ENCODE results near the gene APBA2.

Gene APBA2

DNA sequence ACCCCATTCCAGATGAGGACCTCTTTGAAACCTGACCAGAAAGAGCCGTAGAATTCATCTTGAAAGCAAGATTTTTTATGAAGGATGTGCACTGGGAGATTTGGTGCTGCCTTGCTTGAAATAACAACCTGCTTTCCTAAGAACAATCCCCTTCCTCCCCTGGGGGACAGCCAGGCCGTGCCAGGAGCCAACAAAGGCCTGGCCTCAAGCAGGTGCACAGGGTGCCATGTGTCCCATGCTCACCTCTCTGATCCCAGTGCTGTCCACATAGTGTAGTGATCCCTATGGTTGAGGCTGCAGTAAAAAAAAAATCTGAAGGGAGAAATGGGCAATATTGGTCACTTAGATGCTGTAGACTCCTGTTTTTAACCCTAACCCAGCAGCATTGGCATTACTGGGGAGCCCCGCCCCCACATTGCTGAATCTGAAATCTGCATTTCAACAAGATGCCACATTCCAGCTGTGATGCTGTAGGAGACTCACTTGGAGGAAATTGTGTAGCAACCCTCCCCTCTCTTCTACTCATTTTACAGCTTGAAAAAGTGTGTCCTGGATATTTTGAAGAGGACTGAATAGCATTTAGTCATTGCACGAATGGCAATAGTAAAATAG, 171.2 kb downstream of the APBA2 start:
- Histone ChIP-seq H3K9me2 (replicated peaks; ENCODE audit: insufficient read depth, low read length) (no peaks in the 10 kb centered on the region), H3F3A (ENCODE audit: insufficient read depth, low read length) (no peaks in the 10 kb centered on the region), H3K27ac (ENCODE audit: low read length) (no peak overlapping the region), H3K4me1 (ENCODE audit: low read length) (no peaks in the 10 kb centered on the region), H3K36me3 (replicated peaks; ENCODE audit: insufficient read depth, low read length) (no peaks in the 10 kb centered on the region), H3K9ac (ENCODE audit: low read length) (no peak overlapping the region), H4K20me1 (ENCODE audit: insufficient read depth, low read length) (no peaks in the 10 kb centered on the region), H3K79me2 (ENCODE audit: low read length) (no peaks in the 10 kb centered on the region), H3K4me2 (ENCODE audit: low read depth, low read length) (no peak overlapping the region), H3K4me3 (ENCODE audit: low read length) (no peak overlapping the region), H3K27me3 (replicated peaks; ENCODE audit: insufficient read depth, low read length) (no peaks in the 10 kb centered on the region), H2AFZ (ENCODE audit: low read length) (no peak overlapping the region), H3K9me3 (replicated peaks; ENCODE audit: insufficient read depth, low read length) (no peaks in the 10 kb centered on the region)
- no peak for DNase-seq
- TF ChIP-seq CTCF (IDR thresholded peaks at IDR 0.05; ENCODE audit: low read length): no peak
- TF ChIP-seq EZH2 (optimal IDR thresholded peaks at IDR 0.05; ENCODE audit: low read depth, low read length): no peak
- TF ChIP-seq EZH2phosphoT487 (IDR thresholded peaks at IDR 0.05; ENCODE audit: low read length): no peak

DNA sequence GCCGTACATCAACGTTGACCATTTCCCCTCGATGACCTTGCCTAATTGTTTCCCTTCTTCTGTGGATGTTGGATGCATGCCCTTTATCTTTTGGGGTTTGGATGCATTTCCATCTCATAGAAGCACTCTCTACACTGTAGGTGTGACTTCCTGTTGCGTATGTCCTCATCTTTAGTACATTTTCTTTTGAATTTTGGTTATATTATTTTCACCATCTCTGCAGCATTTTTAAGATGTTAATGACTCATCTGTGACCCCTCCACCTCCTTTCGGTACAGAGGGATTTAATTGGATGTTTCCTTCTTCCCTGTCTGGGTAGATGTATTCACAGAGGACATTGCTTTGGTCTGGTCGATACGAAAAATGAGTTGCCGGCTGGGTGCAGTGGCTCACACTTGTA, 172.1 kb downstream of the APBA2 start:
- Histone ChIP-seq H3F3A (ENCODE audit: insufficient read depth, low read length) (no peaks in the 10 kb centered on the region), H3K9me2 (replicated peaks; ENCODE audit: insufficient read depth, low read length) (no peaks in the 10 kb centered on the region), H3K36me3 (replicated peaks; ENCODE audit: insufficient read depth, low read length) (no peaks in the 10 kb centered on the region), H3K27me3 (replicated peaks; ENCODE audit: insufficient read depth, low read length) (no peaks in the 10 kb centered on the region), H3K9ac (ENCODE audit: low read length) (no peak overlapping the region), H3K4me3 (ENCODE audit: low read length) (no peak overlapping the region), H3K27ac (ENCODE audit: low read length) (no peak overlapping the region), H2AFZ (ENCODE audit: low read length) (no peak overlapping the region), H3K79me2 (ENCODE audit: low read length) (no peaks in the 10 kb centered on the region), H3K4me1 (ENCODE audit: low read length) (no peaks in the 10 kb centered on the region), H3K4me2 (ENCODE audit: low read depth, low read length) (no peak overlapping the region), H4K20me1 (ENCODE audit: insufficient read depth, low read length) (no peaks in the 10 kb centered on the region), H3K9me3 (replicated peaks; ENCODE audit: insufficient read depth, low read length) (no peaks in the 10 kb centered on the region)
- no peak for TF ChIP-seq EZH2 (optimal IDR thresholded peaks at IDR 0.05; ENCODE audit: low read depth, low read length)
- TF ChIP-seq CTCF (IDR thresholded peaks at IDR 0.05; ENCODE audit: low read length): no peak
- TF ChIP-seq EZH2phosphoT487 (IDR thresholded peaks at IDR 0.05; ENCODE audit: low read length): no peak
- DNase-seq: no peak

DNA sequence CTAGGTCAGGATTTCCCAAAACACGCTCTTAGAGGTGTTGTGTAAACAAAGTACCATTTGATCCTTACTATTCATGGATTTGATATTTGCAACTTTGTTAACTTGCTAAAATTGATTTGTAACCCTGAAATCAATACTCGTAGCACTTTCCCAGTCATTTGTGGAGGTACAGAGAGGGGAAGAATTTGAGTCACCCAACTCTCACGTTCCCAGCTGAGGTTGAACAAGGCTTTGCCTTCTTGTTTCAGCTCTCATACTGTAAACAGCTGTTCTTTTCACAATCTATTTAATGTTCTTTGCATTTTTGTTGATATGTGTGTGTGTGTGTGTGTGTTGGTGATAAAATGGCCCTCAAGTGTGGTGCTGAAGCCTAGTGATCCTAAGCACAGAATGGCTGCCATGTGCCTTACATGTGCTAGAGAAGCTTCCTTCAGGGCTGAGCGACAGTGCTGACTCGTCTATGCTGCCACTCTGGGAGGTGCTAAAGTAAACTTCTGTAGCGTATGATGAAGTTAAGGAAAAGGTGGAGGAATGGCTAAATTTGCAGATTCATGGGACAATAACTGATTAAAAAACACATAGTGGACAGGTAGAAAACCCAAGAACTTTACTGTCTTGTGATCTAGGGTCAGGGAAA, 173.2 kb downstream of the APBA2 start:
- no peak overlapping the region for H3K4me2 ChIP-seq (ENCODE audit: low read depth, low read length)

More for the DNA sequence above, 173.2 kb downstream of the APBA2 start:
- no peaks in the 10 kb centered on the region for H3K9me2 ChIP-seq (replicated peaks; ENCODE audit: insufficient read depth, low read length)
- H3K4me3 ChIP-seq (ENCODE audit: low read length): no peak overlapping the region
- no peak overlapping the region for H3K27ac ChIP-seq (ENCODE audit: low read length)
- no peak overlapping the region for H3K9ac ChIP-seq (ENCODE audit: low read length)
- no peak for DNase-seq
- H3K27me3 ChIP-seq (replicated peaks; ENCODE audit: insufficient read depth, low read length): no peaks in the 10 kb centered on the region
- no peaks in the 10 kb centered on the region for H3K4me1 ChIP-seq (ENCODE audit: low read length)
- TF ChIP-seq CTCF (IDR thresholded peaks at IDR 0.05; ENCODE audit: low read length) (no peak), EZH2phosphoT487 (IDR thresholded peaks at IDR 0.05; ENCODE audit: low read length) (no peak), EZH2 (optimal IDR thresholded peaks at IDR 0.05; ENCODE audit: low read depth, low read length) (no peak)
- no peaks in the 10 kb centered on the region for H4K20me1 ChIP-seq (ENCODE audit: insufficient read depth, low read length)
- no peaks in the 10 kb centered on the region for H3F3A ChIP-seq (ENCODE audit: insufficient read depth, low read length)
- H3K36me3 ChIP-seq (replicated peaks; ENCODE audit: insufficient read depth, low read length): no peaks in the 10 kb centered on the region
- no peaks in the 10 kb centered on the region for H3K79me2 ChIP-seq (ENCODE audit: low read length)
- H3K9me3 ChIP-seq (replicated peaks; ENCODE audit: insufficient read depth, low read length): no peaks in the 10 kb centered on the region
- H2AFZ ChIP-seq (ENCODE audit: low read length): no peak overlapping the region

Data from MM.1S (cell line).